ENCODE data around the gene ADRA2B.

The ADRA2B gene

DNA sequence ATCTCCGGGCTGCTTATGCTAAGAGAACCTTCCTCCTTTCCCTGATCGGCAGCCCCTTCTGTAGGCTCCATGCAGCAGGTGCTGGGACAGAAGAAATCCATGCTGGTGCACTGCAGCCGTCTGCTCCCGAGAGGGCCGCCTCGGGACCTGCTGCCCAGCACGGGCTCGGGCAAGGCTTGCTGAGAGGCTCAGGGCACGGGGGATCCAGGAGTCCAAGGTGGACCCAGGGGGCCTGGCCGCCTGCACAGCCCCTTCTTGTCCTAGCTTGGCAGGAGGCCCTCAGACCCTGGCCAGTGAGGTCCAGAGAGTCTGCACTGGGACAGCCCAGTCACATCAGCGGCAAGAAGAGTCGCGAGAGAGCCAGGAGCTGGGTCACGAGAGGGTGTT, 42.2 kb upstream of the ADRA2B start:
- peaks cover 19% of the 10 kb centered on the region for H3K4me1 ChIP-seq (ENCODE audit: insufficient read depth, low read length, severe bottlenecking)
- H3K79me2 ChIP-seq (ENCODE audit: insufficient read depth, low read length), result no peaks in the 10 kb centered on the region
- H3K4me2 ChIP-seq (ENCODE audit: low read length), result no peak overlapping the region
- no peak overlapping the region for H2AFZ ChIP-seq (ENCODE audit: low read length)
- no peaks in the 10 kb centered on the region for H3K27me3 ChIP-seq (ENCODE audit: insufficient read depth, low read length)
- peaks cover 4% of the 10 kb centered on the region; the same call in 1 of the 2 replicates for H3F3A ChIP-seq (ENCODE audit: insufficient read depth, low read length)
- no peaks in the 10 kb centered on the region for H4K20me1 ChIP-seq (ENCODE audit: insufficient read depth, low read length)
- no peaks in the 10 kb centered on the region for H3K9me2 ChIP-seq (ENCODE audit: low read depth, low read length)
- no peak overlapping the region for H3K9ac ChIP-seq (ENCODE audit: low read length)
- no peak overlapping the region for H3K27ac ChIP-seq (ENCODE audit: low read depth, low read length, poor library complexity, severe bottlenecking)
- no peaks in the 10 kb centered on the region for H3K9me3 ChIP-seq (ENCODE audit: low read length)
- H3K36me3 ChIP-seq (ENCODE audit: insufficient read depth, low read length), result peaks cover 6% of the 10 kb centered on the region; the same call in 1 of the 2 replicates
- TF ChIP-seq EZH2 (IDR thresholded peaks at IDR 0.05; ENCODE audit: borderline replicate concordance, low read length), result no peak
- TF ChIP-seq, protein P1, sequence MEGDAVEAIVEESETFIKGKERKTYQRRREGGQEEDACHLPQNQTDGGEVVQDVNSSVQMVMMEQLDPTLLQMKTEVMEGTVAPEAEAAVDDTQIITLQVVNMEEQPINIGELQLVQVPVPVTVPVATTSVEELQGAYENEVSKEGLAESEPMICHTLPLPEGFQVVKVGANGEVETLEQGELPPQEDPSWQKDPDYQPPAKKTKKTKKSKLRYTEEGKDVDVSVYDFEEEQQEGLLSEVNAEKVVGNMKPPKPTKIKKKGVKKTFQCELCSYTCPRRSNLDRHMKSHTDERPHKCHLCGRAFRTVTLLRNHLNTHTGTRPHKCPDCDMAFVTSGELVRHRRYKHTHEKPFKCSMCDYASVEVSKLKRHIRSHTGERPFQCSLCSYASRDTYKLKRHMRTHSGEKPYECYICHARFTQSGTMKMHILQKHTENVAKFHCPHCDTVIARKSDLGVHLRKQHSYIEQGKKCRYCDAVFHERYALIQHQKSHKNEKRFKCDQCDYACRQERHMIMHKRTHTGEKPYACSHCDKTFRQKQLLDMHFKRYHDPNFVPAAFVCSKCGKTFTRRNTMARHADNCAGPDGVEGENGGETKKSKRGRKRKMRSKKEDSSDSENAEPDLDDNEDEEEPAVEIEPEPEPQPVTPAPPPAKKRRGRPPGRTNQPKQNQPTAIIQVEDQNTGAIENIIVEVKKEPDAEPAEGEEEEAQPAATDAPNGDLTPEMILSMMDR (IDR thresholded peaks at IDR 0.05; ENCODE audit: low read length), result no peak
- H3K4me3 ChIP-seq (ENCODE audit: low read depth, low read length, poor library complexity, severe bottlenecking), result no peak overlapping the region

DNA sequence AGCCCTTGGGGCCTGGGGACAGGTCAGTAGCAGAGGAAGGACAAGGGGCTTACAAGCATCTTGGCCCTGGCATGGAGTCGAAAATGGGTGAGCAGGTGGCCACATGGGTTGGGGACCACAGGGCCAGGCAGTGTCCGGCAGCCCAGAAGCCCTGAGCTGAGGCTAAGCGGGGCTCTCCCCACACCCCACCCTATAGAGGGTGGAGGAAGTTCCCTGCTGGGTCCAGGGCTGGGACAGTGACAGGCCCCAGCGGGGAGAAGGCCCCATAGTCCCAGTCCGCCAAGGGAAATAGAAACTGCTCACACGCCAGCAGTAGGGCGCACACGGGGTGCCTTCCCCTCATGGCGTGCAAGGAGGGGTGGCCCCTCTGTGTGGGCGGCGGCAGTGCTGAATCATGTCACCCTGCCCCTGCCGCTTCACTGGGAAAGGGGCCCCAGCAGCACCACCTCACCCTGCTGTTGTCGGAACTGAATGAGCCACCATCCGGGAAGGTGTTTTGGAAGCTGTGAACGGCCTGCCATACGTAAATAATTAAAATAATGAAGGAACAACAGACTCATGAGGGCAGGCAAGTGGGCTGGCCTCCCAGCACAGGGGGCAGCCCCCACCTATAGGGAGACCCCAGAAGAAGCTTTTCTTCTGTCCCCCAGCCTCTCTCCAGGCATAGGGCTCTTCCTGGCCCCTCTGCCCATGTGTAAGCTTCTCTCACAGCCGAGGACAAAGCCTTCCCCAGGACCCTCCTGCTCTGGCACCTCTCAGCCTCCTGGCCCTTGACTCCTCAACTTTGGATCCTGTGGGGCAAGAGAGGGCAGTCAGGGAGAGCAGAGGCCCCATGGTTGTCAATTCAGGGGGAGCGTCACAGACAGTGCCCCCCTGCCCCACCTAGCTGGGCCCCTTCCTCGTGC, 41.5 kb upstream of the ADRA2B start:
- H3K36me3 ChIP-seq (ENCODE audit: insufficient read depth, low read length), result peaks cover 6% of the 10 kb centered on the region; the same call in 1 of the 2 replicates
- no peak overlapping the region for H3K4me3 ChIP-seq (ENCODE audit: low read depth, low read length, poor library complexity, severe bottlenecking)
- TF ChIP-seq EZH2 (IDR thresholded peaks at IDR 0.05; ENCODE audit: borderline replicate concordance, low read length), result no peak
- TF ChIP-seq, protein P1 (IDR thresholded peaks at IDR 0.05; ENCODE audit: low read length), result no peak
- no peaks in the 10 kb centered on the region for H3K79me2 ChIP-seq (ENCODE audit: insufficient read depth, low read length)
- no peaks in the 10 kb centered on the region for H3K9me2 ChIP-seq (ENCODE audit: low read depth, low read length)
- no peak overlapping the region for H2AFZ ChIP-seq (ENCODE audit: low read length)
- no peaks in the 10 kb centered on the region for H3K27me3 ChIP-seq (ENCODE audit: insufficient read depth, low read length)
- no peaks in the 10 kb centered on the region for H3K9me3 ChIP-seq (ENCODE audit: low read length)
- H3K27ac ChIP-seq (ENCODE audit: low read depth, low read length, poor library complexity, severe bottlenecking), result no peak overlapping the region
- peaks cover 3% of the 10 kb centered on the region; the same call in 1 of the 2 replicates for H3F3A ChIP-seq (ENCODE audit: insufficient read depth, low read length)
- no peak overlapping the region for H3K9ac ChIP-seq (ENCODE audit: low read length)
- no peak overlapping the region for H3K4me2 ChIP-seq (ENCODE audit: low read length)
- H3K4me1 ChIP-seq (ENCODE audit: insufficient read depth, low read length, severe bottlenecking), result peaks cover 13% of the 10 kb centered on the region
- no peaks in the 10 kb centered on the region for H4K20me1 ChIP-seq (ENCODE audit: insufficient read depth, low read length)

DNA sequence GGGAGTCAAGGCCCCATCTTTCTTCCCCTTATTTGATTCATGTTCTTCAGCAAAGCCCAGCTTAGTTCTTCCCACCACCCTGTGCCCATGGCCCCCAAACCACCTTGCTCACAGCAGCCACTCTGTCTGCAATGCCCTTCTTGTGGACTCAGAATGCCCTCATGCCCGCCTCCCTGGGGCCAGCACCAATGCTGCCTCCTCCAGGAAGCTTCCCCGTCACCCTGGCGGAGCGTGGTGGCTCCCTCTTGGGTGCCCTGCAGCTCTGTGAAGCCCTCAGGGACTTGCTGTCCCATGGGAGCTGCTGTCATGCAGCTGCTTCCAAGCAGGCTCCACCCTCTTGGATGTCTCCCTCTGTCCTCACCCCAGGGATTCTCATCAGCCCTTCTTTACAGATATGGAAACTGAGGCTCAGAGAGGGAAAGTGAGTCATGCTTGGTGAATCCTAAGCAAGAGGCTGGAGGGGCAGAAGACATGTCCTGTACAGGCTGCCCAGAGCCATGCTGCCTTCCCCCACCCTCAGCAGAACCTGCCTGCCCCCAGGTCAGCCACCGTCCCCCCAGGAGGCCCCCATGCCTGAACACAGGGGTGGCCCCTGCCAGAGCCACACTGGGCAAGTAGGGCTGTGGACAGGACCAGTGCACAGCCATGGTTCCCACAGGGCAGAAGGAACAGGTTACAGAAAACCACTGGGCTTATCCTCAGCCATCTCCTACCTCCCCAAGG, 40.7 kb upstream of the ADRA2B start:
- H3K9me3 ChIP-seq (ENCODE audit: low read length), result no peaks in the 10 kb centered on the region
- no peaks in the 10 kb centered on the region for H3K9me2 ChIP-seq (ENCODE audit: low read depth, low read length)
- peaks cover 4% of the 10 kb centered on the region for H3K4me1 ChIP-seq (ENCODE audit: insufficient read depth, low read length, severe bottlenecking)
- no peaks in the 10 kb centered on the region for H4K20me1 ChIP-seq (ENCODE audit: insufficient read depth, low read length)
- no peak for TF ChIP-seq EZH2 (IDR thresholded peaks at IDR 0.05; ENCODE audit: borderline replicate concordance, low read length)
- TF ChIP-seq, protein P1 (IDR thresholded peaks at IDR 0.05; ENCODE audit: low read length), result no peak
- no peak overlapping the region for H3K27ac ChIP-seq (ENCODE audit: low read depth, low read length, poor library complexity, severe bottlenecking)
- no peak overlapping the region for H2AFZ ChIP-seq (ENCODE audit: low read length)
- H3K4me2 ChIP-seq (ENCODE audit: low read length), result no peak overlapping the region
- no peaks in the 10 kb centered on the region for H3F3A ChIP-seq (ENCODE audit: insufficient read depth, low read length)
- peaks cover 6% of the 10 kb centered on the region; the same call in 1 of the 2 replicates for H3K36me3 ChIP-seq (ENCODE audit: insufficient read depth, low read length)
- no peaks in the 10 kb centered on the region for H3K27me3 ChIP-seq (ENCODE audit: insufficient read depth, low read length)
- H3K4me3 ChIP-seq (ENCODE audit: low read depth, low read length, poor library complexity, severe bottlenecking), result no peak overlapping the region
- H3K9ac ChIP-seq (ENCODE audit: low read length), result no peak overlapping the region
- no peaks in the 10 kb centered on the region for H3K79me2 ChIP-seq (ENCODE audit: insufficient read depth, low read length)

Measured in OCI-LY1 (cell line).